A549 (cell line): ENCODE results near the gene HOATZ. TPM values are rescaled to one million over a fixed set of nuclear protein-coding genes. Genes with fewer than 3 reads are reported as not detected.

Experiments used
- ATAC-seq, 2 experiments: fragments of 200-7000 bp in 1 of 2; fragments of >200 bp in 1 of 2; cut with Nextera tagmentation in 1 of 2; cut with Tn5 transposase in 1 of 2; 3 replicates each; pipeline versions ENCODE4 v1.8.0 to v1.9.1; 2018 to 2020; ENCODE audit warnings: mild to moderate bottlenecking in 1 of 2, moderate library complexity in 1 of 2
- CTCF ChIA-PET: fragments of 300-600 bp; sonication (Branson Sonifier 250); formaldehyde crosslinking; extraction: SDS; loops from one replicate; lab custom pipeline; 2021; ENCODE audit warnings: antibody characterized with exemption, inconsistent platforms; lab: Yijun Ruan, JAX
- POLR2A ChIA-PET: fragments of 350-600 bp; formaldehyde crosslinking; extraction: SDS; loops from one replicate; lab custom pipeline; 2021; ENCODE audit warnings: antibody characterized with exemption, inconsistent platforms; lab: Yijun Ruan, JAX
- DNase-seq, 2 experiments: peaks; one replicate each; pipeline versions ENCODE4 v3.0.0 to v3.0.0-alpha.2; 2011 to 2016; ENCODE audit warnings: low read depth in 1 of 2, low spot score in 1 of 2
- FAIRE-seq: peaks from 2 replicates; lab custom pipeline; 2011; peaks lifted over from hg19 to GRCh38; lab: Jason Lieb, UNC
- H3K27ac ChIP-seq, 2 experiments: fragments of >200 bp; sonication (Bioruptor Twin); formaldehyde crosslinking; 3 replicates each; pipeline ENCODE4 v1.5.1; 2016 to 2017
- H3K4me1 ChIP-seq: fragments of >200 bp; sonication (Bioruptor Twin); formaldehyde crosslinking; 3 replicates; pipeline ENCODE4 v1.6.1; 2016
- H3K4me2 ChIP-seq: fragments of >200 bp; sonication (Bioruptor Twin); formaldehyde crosslinking; 3 replicates; pipeline ENCODE4 v1.6.1; 2016
- H3K4me3 ChIP-seq: fragments of >200 bp; sonication (Bioruptor Twin); formaldehyde crosslinking; 3 replicates; pipeline ENCODE4 v1.5.1; 2016
- H3K9me3 ChIP-seq: fragments of >200 bp; sonication (Bioruptor Twin); formaldehyde crosslinking; 3 replicates; pipeline ENCODE4 v1.6.1; 2016
- BHLHE40 ChIP-seq: IDR thresholded peaks from 2 replicates; pipeline ENCODE4 v1.6.1; 2012; ENCODE audit warnings: low read depth, low read length, inconsistent platforms
- CBX2 ChIP-seq: fragments of 200-600 bp; sonication (generic); IDR thresholded peaks from 2 replicates; pipeline ENCODE4 v1.6.1; 2016; ENCODE audit warnings: low read depth, mild to moderate bottlenecking, borderline replicate concordance
- CEBPB ChIP-seq, 2 experiments: fragments of >200 bp in 1 of 2; sonication (Bioruptor Twin) in 1 of 2; formaldehyde crosslinking in 1 of 2; IDR thresholded peaks; 2 replicates each; pipeline ENCODE4 v1.6.1; 2012 to 2016
- CTCF ChIP-seq: fragments of >200 bp; sonication (Bioruptor Twin); formaldehyde crosslinking; IDR thresholded peaks from 3 replicates; pipeline ENCODE4 v1.5.1; 2016
- E2F6 ChIP-seq: IDR thresholded peaks from 2 replicates; pipeline ENCODE4 v1.6.1; 2012; ENCODE audit warnings: low read depth, borderline replicate concordance
- EP300 ChIP-seq, 2 experiments: fragments of >200 bp; sonication (Bioruptor Twin); formaldehyde crosslinking; IDR thresholded peaks; 2 replicates in 1 of 2; 3 replicates in 1 of 2; pipeline ENCODE4 v1.6.1; 2016 to 2017
- FOSB ChIP-seq: fragments of 250-450 bp; sonication (Bioruptor Pico); IDR thresholded peaks from 2 replicates; pipeline ENCODE4 v1.5.0; 2020; ENCODE audit warnings: mild to moderate bottlenecking, moderate library complexity
- FOXS1 ChIP-seq: fragments of 250-450 bp; sonication (Bioruptor Pico); IDR thresholded peaks from 2 replicates; pipeline ENCODE4 v1.5.0; 2020; ENCODE audit warnings: mild to moderate bottlenecking, moderate library complexity
- HES2 ChIP-seq: fragments of >200 bp; sonication (Bioruptor Twin); formaldehyde crosslinking; IDR thresholded peaks from 2 replicates; pipeline ENCODE4 v1.6.1; 2016
- HMGXB4 ChIP-seq: fragments of 250-450 bp; sonication (Bioruptor Pico); IDR thresholded peaks from 2 replicates; pipeline ENCODE4 v1.5.0; 2021; ENCODE audit warnings: mild to moderate bottlenecking, moderate library complexity, borderline replicate concordance
- HOXB5 ChIP-seq: fragments of 250-450 bp; sonication (Bioruptor Pico); IDR thresholded peaks from 2 replicates; pipeline ENCODE4 v1.5.0; 2020; ENCODE audit warnings: mild to moderate bottlenecking, moderate library complexity
- KDM1A ChIP-seq: fragments of 200-600 bp; sonication (generic); IDR thresholded peaks from 2 replicates; pipeline ENCODE4 v1.6.1; 2016; ENCODE audit warnings: low read depth, mild to moderate bottlenecking
- MAX ChIP-seq: IDR thresholded peaks from 2 replicates; pipeline ENCODE4 v1.6.1; 2012
- NPAS2 ChIP-seq: fragments of 250-450 bp; sonication (Bioruptor Pico); IDR thresholded peaks from 2 replicates; pipeline ENCODE4 v1.8.0; 2022; ENCODE audit warnings: mild to moderate bottlenecking, moderate library complexity, borderline replicate concordance
- PHF8 ChIP-seq: fragments of 200-600 bp; sonication (generic); IDR thresholded peaks from 2 replicates; pipeline ENCODE4 v1.6.1; 2016; ENCODE audit warnings: low read depth, mild to moderate bottlenecking, antibody characterized with exemption, moderate library complexity, borderline replicate concordance
- POLR2AphosphoS2 ChIP-seq: conservative IDR thresholded peaks from 2 replicates; pipeline ENCODE4 v1.6.1; 2012; ENCODE audit warnings: low read length, improper control_type of control experiment, inconsistent platforms
- RARB ChIP-seq: fragments of 250-450 bp; sonication (Bioruptor Pico); IDR thresholded peaks from 2 replicates; pipeline ENCODE4 v1.8.0; 2021; ENCODE audit warnings: mild to moderate bottlenecking, moderate library complexity
- RFX5 ChIP-seq: fragments of 450-650 bp; IDR thresholded peaks from 2 replicates; pipeline ENCODE4 v1.7.1; 2014; ENCODE audit warnings: antibody characterized with exemption, mild to moderate bottlenecking, moderate library complexity
- SMC3 ChIP-seq: fragments of >200 bp; sonication (Bioruptor Twin); formaldehyde crosslinking; IDR thresholded peaks from 3 replicates; pipeline ENCODE4 v1.6.1; 2018; ENCODE audit warnings: inconsistent platforms
- TFCP2L1 ChIP-seq: fragments of 250-450 bp; sonication (Bioruptor Pico); IDR thresholded peaks from 2 replicates; pipeline ENCODE4 v1.5.0; 2021; ENCODE audit warnings: mild to moderate bottlenecking
- ZFP36 ChIP-seq: fragments of 450-650 bp; IDR thresholded peaks from 2 replicates; pipeline ENCODE4 v1.6.1; 2014; ENCODE audit warnings: borderline replicate concordance; ENCODE audit not compliant: partially characterized antibody
- WGBS: methylation state at CpG from one replicate; pipeline ENCODE4 v1.1.6; 2017; ENCODE audit errors: missing lambda C conversion rate; 5-methylcytosine and 5-hydroxymethylcytosine counted together
- polyA plus RNA-seq, 4 experiments: library from polyadenylated mRNA; depleted of rRNA in 3 of 4; stranded (reverse); fragments of >200 nt; fragmentation: RNase III in 1 of 4; extraction: RNeasy Plus Mini Kit Qiagen cat#74134 plus additional on column Dnase treatment in 1 of 4; gene quantifications; 2 replicates in 3 of 4; 3 replicates in 1 of 4; pipeline ENCODE4 v1.2.3, GENCODE V29; 2011 to 2017

Gene HOATZ
- polyA plus RNA-seq, 2 of the 4 experiments (the other 2 are of a cell fraction) = not detected

- FAIRE-seq (no peak), ATAC-seq (no peak), DNase-seq (no peak)
- ChIA-PET CTCF (interaction anchor here (0.9 to 1.9 kb wide), 4 partner anchors 19 to 250 kb away, joined by 3 to 6 read pairs (median 4); partner anchors contain the start of gene BTG4), POLR2A (no interaction called here)
- no peaks in the 10 kb centered on the region for H3K9me3 ChIP-seq
- no peak overlapping the region for H3K27ac ChIP-seq
- TF ChIP-seq NPAS2 = no peak
- no peak for TF ChIP-seq E2F6
- TF ChIP-seq ZFP36 = no peak
- no peak for TF ChIP-seq HES2
- TF ChIP-seq RFX5 = no peak
- no peak for TF ChIP-seq RARB (CRISPR knock-in tag)
- no peak for TF ChIP-seq POLR2AphosphoS2
- TF ChIP-seq CEBPB (IDR thresholded peaks at IDR 0.05) = no peak
- no peak for TF ChIP-seq TFCP2L1
- TF ChIP-seq KDM1A = no peak
- no peak for TF ChIP-seq FOXS1 (CRISPR knock-in tag)
- TF ChIP-seq HMGXB4 (CRISPR knock-in tag) = no peak
- no peak for TF ChIP-seq FOSB
- no peak for TF ChIP-seq CBX2
- no peak for TF ChIP-seq MAX
- TF ChIP-seq BHLHE40 = no peak
- TF ChIP-seq SMC3 = no peak
- TF ChIP-seq PHF8 = no peak
- TF ChIP-seq EP300 (IDR thresholded peaks at IDR 0.05) = no peak
- H3K4me3 ChIP-seq = no peak overlapping the region
- 88% methylated on average over 10 of the region's 10 CpGs for WGBS
- H3K4me1 ChIP-seq = no peaks in the 10 kb centered on the region
- no peak overlapping the region for H3K4me2 ChIP-seq
These were observed 28.2 kb downstream of the HOATZ start for GRCh38 chr11:111542606-111543275.

GRCh38 chr11:111548525-111548924, 33.9 kb downstream of the HOATZ start:
- CTCF ChIA-PET = no interaction called here

More at GRCh38 chr11:111548525-111548924, 33.9 kb downstream of the HOATZ start:
- ATAC-seq = no peak
- Histone ChIP-seq H3K27ac (no peak overlapping the region), H3K4me1 (no peaks in the 10 kb centered on the region), H3K4me2 (no peak overlapping the region), H3K9me3 (no peaks in the 10 kb centered on the region), H3K4me3 (no peak overlapping the region)
- POLR2A ChIA-PET = no interaction called here
- FAIRE-seq = no peak
- no peak for TF ChIP-seq RFX5
- TF ChIP-seq RARB (CRISPR knock-in tag) = no peak
- no peak for TF ChIP-seq HOXB5 (CRISPR knock-in tag)
- no peak for TF ChIP-seq CTCF
- TF ChIP-seq EP300 (IDR thresholded peaks at IDR 0.05) = no peak
- no peak for TF ChIP-seq SMC3
- 89% methylated on average over 2 of the region's 2 CpGs for WGBS
- no peak for DNase-seq
